Measurements from ENCODE around the gene TTC4.

GRCh38 chr1:54774820-54775498 lies 59.3 kb downstream of the TTC4 start:
- TF ChIP-seq CTCF (IDR thresholded peaks at IDR 0.05; ENCODE audit: poor library complexity): no peak
- TF ChIP-seq EZH2phosphoT487 (IDR thresholded peaks at IDR 0.05; ENCODE audit: low read depth, severe bottlenecking, unreplicated experiment): no peak

All from hepatocyte (in vitro differentiated cells).